Left ventricle myocardium inferior (tissue), 1 donor: Measurements from ENCODE around the gene TUBGCP6. TPM values are rescaled to one million over a fixed set of nuclear protein-coding genes. Genes with fewer than 3 reads are reported as not detected.

Source experiments
- DNase-seq: peaks from one replicate; pipeline ENCODE4 v3.0.0-alpha.2; 2020
- H3K27ac ChIP-seq: fragments of 200-600 bp; replicated peaks from 2 replicates; pipeline ENCODE4 v1.8.0; 2021
- H3K27me3 ChIP-seq: fragments of 200-600 bp; 2 replicates; pipeline ENCODE4 v1.8.0; 2021; ENCODE audit warnings: low read depth
- H3K36me3 ChIP-seq: fragments of 200-600 bp; 2 replicates; pipeline ENCODE4 v1.8.0; 2021
- H3K4me1 ChIP-seq: fragments of 200-600 bp; 2 replicates; pipeline ENCODE4 v1.8.0; 2021
- H3K4me3 ChIP-seq: fragments of 200-600 bp; 2 replicates; pipeline ENCODE4 v1.8.0; 2021; ENCODE audit warnings: mild to moderate bottlenecking, moderate library complexity
- H3K9me3 ChIP-seq: fragments of 200-600 bp; replicated peaks from 2 replicates; pipeline ENCODE4 v1.8.0; 2021
- CTCF ChIP-seq: fragments of 200-600 bp; IDR thresholded peaks from 2 replicates; pipeline ENCODE4 v1.8.0; 2021; ENCODE audit warnings: antibody characterized with exemption, mild to moderate bottlenecking, borderline replicate concordance
- intact Hi-C: fragments of 100-400 bp; cut with micrococcal nuclease; formaldehyde crosslinking; loops from one replicate; pipeline ENCODE4 v1.11.0; 2022
- total RNA-seq: library from RNA; stranded (reverse); fragmentation: NEBNext Ultra II Directional; extraction: Animal tissue kit (Norgen Biotek cat#: 25700); gene quantifications from one replicate; pipeline ENCODE4 v1.2.1, GENCODE V29; 2021
- donor health status: DM: no; HTN: yes; CAD: no; lungs with severe emphysema.

The TUBGCP6 gene
- total RNA-seq, 1 donor from 2014 or later, result 18.3 TPM

GRCh38 chr22:50178471-50178864, 66.4 kb downstream of the TUBGCP6 start:
- intact Hi-C loops, result no loop called here
- Histone ChIP-seq H3K4me3 (no peak overlapping the region), H3K27me3 (peaks cover 73% of the 10 kb centered on the region), H3K36me3 (no peaks in the 10 kb centered on the region), H3K4me1 (peaks cover 10% of the 10 kb centered on the region), H3K9me3 (no peaks in the 10 kb centered on the region), H3K27ac (no peak overlapping the region)
- TF ChIP-seq CTCF, result no peak
- DNase-seq, result no peak

GRCh38 chr22:50177537-50178470, 67.0 kb downstream of the TUBGCP6 start:
- H3K27me3 ChIP-seq, result peaks cover 78% of the 10 kb centered on the region
- H3K27ac ChIP-seq, result no peak overlapping the region
- TF ChIP-seq CTCF, result no peak
- intact Hi-C loops, result no loop called here
- no peak for DNase-seq
- H3K9me3 ChIP-seq, result no peaks in the 10 kb centered on the region
- H3K36me3 ChIP-seq, result no peaks in the 10 kb centered on the region
- peaks cover 3% of the 10 kb centered on the region for H3K4me1 ChIP-seq
- no peak overlapping the region for H3K4me3 ChIP-seq

- H3K36me3 ChIP-seq, result no peaks in the 10 kb centered on the region
- H3K27me3 ChIP-seq, result peaks cover 86% of the 10 kb centered on the region
- no peak overlapping the region for H3K27ac ChIP-seq
- DNase-seq, result no peak
- H3K4me1 ChIP-seq, result no peaks in the 10 kb centered on the region
- H3K4me3 ChIP-seq, result no peak overlapping the region
- intact Hi-C loops, result no loop called here
- TF ChIP-seq CTCF, result no peak
- no peaks in the 10 kb centered on the region for H3K9me3 ChIP-seq
Measured at GRCh38 chr22:50176850-50177536, 67.8 kb downstream of the TUBGCP6 start.

GRCh38 chr22:50175921-50176849, 68.6 kb downstream of the TUBGCP6 start:
- intact Hi-C loops, result no loop called here

More at GRCh38 chr22:50175921-50176849, 68.6 kb downstream of the TUBGCP6 start:
- no peak for DNase-seq
- H3K27me3 ChIP-seq, result peaks cover 94% of the 10 kb centered on the region
- H3K4me1 ChIP-seq, result no peaks in the 10 kb centered on the region
- TF ChIP-seq CTCF, result no peak
- H3K4me3 ChIP-seq, result no peak overlapping the region
- no peaks in the 10 kb centered on the region for H3K9me3 ChIP-seq
- no peak overlapping the region for H3K27ac ChIP-seq
- H3K36me3 ChIP-seq, result no peaks in the 10 kb centered on the region
